ENCODE results near the gene MTX1.

GRCh38 chr1:155172732-155173477 lies 35.6 kb upstream of the MTX1 start, which contains the start of gene KRTCAP2:
- TF ChIP-seq ZNF274 (IDR thresholded peaks at IDR 0.05; ENCODE audit: low read depth, low read length), result no peak
- TF ChIP-seq SUZ12 (IDR thresholded peaks at IDR 0.05; ENCODE audit: extremely low read depth, insufficient read depth, insufficient read length), result no peak
- no peak for TF ChIP-seq YY1 (IDR thresholded peaks at IDR 0.05; ENCODE audit: insufficient read depth, insufficient read length)
